ENCODE data around the gene NPFF. TPM values are rescaled to one million over a fixed set of nuclear protein-coding genes. Genes with fewer than 3 reads are reported as not detected.
A peak's percentile ranks its signal among the peaks of the same experiment; 100 is the strongest.

The NPFF gene
- total and polyA plus RNA-seq, 2 of the 13 experiments (the other 11 are each of a cell fraction or from before 2014, with no cell fraction given), result not detected

GRCh38 chr12:53538209-53538689 is 31.0 kb upstream of the NPFF start (continued):
- TF ChIP-seq ARID4A (CRISPR knock-in tag; IDR thresholded peaks at IDR 0.05; ENCODE audit: borderline replicate concordance) (peak; percentile 52; the same call in 1 of the 2 replicates), FOXO1 (CRISPR knock-in tag; IDR thresholded peaks at IDR 0.05) (peak; percentile 92), KDM4B (CRISPR knock-in tag; IDR thresholded peaks at IDR 0.05) (peak; percentile 89; the same call in 1 of the 2 replicates), FOXK1 (CRISPR knock-in tag; IDR thresholded peaks at IDR 0.05; ENCODE audit: borderline replicate concordance, low read depth) (peak; percentile 81; the same call in 1 of the 2 replicates), ZNF317 (CRISPR knock-in tag; IDR thresholded peaks at IDR 0.05) (0 out of 2 replicates have a peak, but pooled peaks have one; percentile 53), ATF4 (CRISPR knock-in tag; IDR thresholded peaks at IDR 0.05) (peak in 1 of 2 experiments; percentile 96; a peak in 2 of 4 replicates), REST (IDR thresholded peaks at IDR 0.05; ENCODE audit: borderline replicate concordance in 1 of 2, low read depth in 1 of 2, low read length in 2 of 2) (peak in 1 of 2 experiments; percentile 49; a peak in 1 of 4 replicates), U2AF2 (IDR thresholded peaks at IDR 0.05; ENCODE audit: low read depth, low read length) (no peak), ZBTB49 (CRISPR knock-in tag; IDR thresholded peaks at IDR 0.05; ENCODE audit: borderline replicate concordance) (no peak), TEF (CRISPR knock-in tag; IDR thresholded peaks at IDR 0.05) (peak; percentile 88; the same call in 1 of the 2 replicates), ZNF580 (CRISPR knock-in tag; IDR thresholded peaks at IDR 0.05; ENCODE audit: borderline replicate concordance, low read depth) (peak; percentile 66; the same call in 1 of the 2 replicates), ZMYM4 (CRISPR knock-in tag; IDR thresholded peaks at IDR 0.05) (0 out of 2 replicates have a peak, but pooled peaks have one; percentile 30), THAP11 (CRISPR knock-in tag; IDR thresholded peaks at IDR 0.05) (peak; percentile 75), ZSCAN9 (CRISPR knock-in tag; IDR thresholded peaks at IDR 0.05; ENCODE audit: borderline replicate concordance) (peak; percentile 82), ELF3 (CRISPR knock-in tag; IDR thresholded peaks at IDR 0.05) (peak; percentile 86), RXRB (CRISPR knock-in tag; IDR thresholded peaks at IDR 0.05; ENCODE audit: borderline replicate concordance) (peak; percentile 96), HHEX (CRISPR knock-in tag; IDR thresholded peaks at IDR 0.05) (peak; percentile 66)
